Liver (tissue), 9 donors: ENCODE results near the gene TFDP2. TPM values are rescaled to one million over a fixed set of nuclear protein-coding genes. Genes with fewer than 3 reads are reported as not detected.

ENCODE experiments used
- DNase-seq: peaks from one replicate; pipeline ENCODE4 v3.0.0-alpha.2; 2017; ENCODE audit warnings: low spot score
- H3K27ac ChIP-seq, 2 donors: one replicate each; pipeline ENCODE4 v1.7.0; 2013; ENCODE audit warnings: inconsistent platforms in 2 of 2, low read length in 2 of 2, control low read depth in 1 of 2, low read depth in 1 of 2, mild to moderate bottlenecking in 1 of 2
- H3K27me3 ChIP-seq, 4 donors: one replicate each; pipeline versions ENCODE4 v1.6.1 to v1.7.0; 2013; ENCODE audit warnings: low read length in 3 of 4, inconsistent platforms in 1 of 4, mild to moderate bottlenecking in 1 of 4, moderate library complexity in 1 of 4; ENCODE audit not compliant: control insufficient read depth in 4 of 4, insufficient read depth in 4 of 4
- H3K36me3 ChIP-seq, 4 donors: one replicate each; pipeline versions ENCODE4 v1.6.1 to v1.7.0; 2013; ENCODE audit warnings: low read length in 3 of 4, mild to moderate bottlenecking in 3 of 4, low read depth in 1 of 4, moderate library complexity in 1 of 4; ENCODE audit not compliant: control insufficient read depth in 4 of 4, insufficient read depth in 3 of 4
- H3K4me1 ChIP-seq, 4 donors: one replicate each; pipeline versions ENCODE4 v1.6.1 to v1.7.0; 2013; ENCODE audit warnings: low read length in 3 of 4, mild to moderate bottlenecking in 3 of 4, moderate library complexity in 1 of 4; ENCODE audit not compliant: control insufficient read depth in 4 of 4, insufficient read depth in 4 of 4
- H3K4me3 ChIP-seq, 3 donors: one replicate each; pipeline versions ENCODE4 v1.6.1 to v1.7.0; 2013; ENCODE audit warnings: low read length in 3 of 3, control low read depth in 1 of 3, low read depth in 1 of 3, mild to moderate bottlenecking in 1 of 3
- H3K9ac ChIP-seq, 2 donors: one replicate each; pipeline ENCODE4 v1.7.0; 2013; ENCODE audit warnings: low read length in 2 of 2, mild to moderate bottlenecking in 2 of 2, moderate library complexity in 2 of 2, control low read depth in 1 of 2, low read depth in 1 of 2
- H3K9me3 ChIP-seq, 4 donors: one replicate each; pipeline versions ENCODE4 v1.6.1 to v1.7.0; 2013; ENCODE audit warnings: low read length in 3 of 4; ENCODE audit not compliant: control insufficient read depth in 4 of 4
- ATF3 ChIP-seq: IDR thresholded peaks from 2 replicates; pipeline ENCODE4 v1.6.1; 2016; ENCODE audit warnings: antibody characterized with exemption
- EGR1 ChIP-seq, 2 donors: IDR thresholded peaks; 2 replicates each; pipeline ENCODE4 v1.6.1; 2016 to 2018; ENCODE audit warnings: antibody characterized with exemption in 2 of 2, low read depth in 2 of 2
- FOXA1 ChIP-seq: IDR thresholded peaks from 2 replicates; pipeline ENCODE4 v1.6.1; 2016; ENCODE audit warnings: antibody characterized with exemption
- FOXA2 ChIP-seq: IDR thresholded peaks from 2 replicates; pipeline ENCODE4 v1.6.1; 2016; ENCODE audit warnings: antibody characterized with exemption
- GABPA ChIP-seq, 2 donors: IDR thresholded peaks in 1 of 2; conservative IDR thresholded peaks in 1 of 2; 2 replicates each; pipeline ENCODE4 v1.6.1; 2016; ENCODE audit warnings: antibody characterized with exemption in 2 of 2, mild to moderate bottlenecking in 1 of 2, moderate library complexity in 1 of 2
- HNF4A ChIP-seq, 2 donors: conservative IDR thresholded peaks; 2 replicates each; pipeline ENCODE4 v1.6.1; 2016; ENCODE audit warnings: antibody characterized with exemption in 2 of 2, mild to moderate bottlenecking in 2 of 2
- HNF4G ChIP-seq: IDR thresholded peaks from 2 replicates; pipeline ENCODE4 v1.6.1; 2016; ENCODE audit warnings: antibody characterized with exemption
- JUND ChIP-seq, 2 donors: IDR thresholded peaks; 2 replicates each; pipeline ENCODE4 v1.6.1; 2016; ENCODE audit warnings: antibody characterized with exemption in 2 of 2
- MAX ChIP-seq: IDR thresholded peaks from 2 replicates; pipeline ENCODE4 v1.6.1; 2016; ENCODE audit warnings: antibody characterized with exemption
- NR2F2 ChIP-seq: IDR thresholded peaks from 2 replicates; pipeline ENCODE4 v1.6.1; 2016; ENCODE audit warnings: antibody characterized with exemption
- RAD21 ChIP-seq, 2 donors: IDR thresholded peaks; 2 replicates each; pipeline ENCODE4 v1.6.1; 2016; ENCODE audit warnings: antibody characterized with exemption in 2 of 2, mild to moderate bottlenecking in 2 of 2
- RXRA ChIP-seq, 2 donors: IDR thresholded peaks; 2 replicates each; pipeline ENCODE4 v1.6.1; 2017 to 2018; ENCODE audit warnings: antibody characterized with exemption in 2 of 2, mild to moderate bottlenecking in 1 of 2
- SP1 ChIP-seq: IDR thresholded peaks from 2 replicates; pipeline ENCODE4 v1.6.1; 2018; ENCODE audit warnings: antibody characterized with exemption, mild to moderate bottlenecking
- TAF1 ChIP-seq: conservative IDR thresholded peaks from 2 replicates; pipeline ENCODE4 v1.6.1; 2016; ENCODE audit warnings: antibody characterized with exemption, mild to moderate bottlenecking
- YY1 ChIP-seq: IDR thresholded peaks from 2 replicates; pipeline ENCODE4 v1.6.1; 2016; ENCODE audit warnings: antibody characterized with exemption, mild to moderate bottlenecking
- ZBTB33 ChIP-seq: IDR thresholded peaks from 2 replicates; pipeline ENCODE4 v1.6.1; 2016; ENCODE audit warnings: antibody characterized with exemption
- WGBS: extraction: QIAGEN DNeasy Blood & Tissue Kit; methylation state at CpG from one replicate; pipeline ENCODE4 v1.1.7; 2013; 5-methylcytosine and 5-hydroxymethylcytosine counted together
- polyA plus RNA-seq, 2 donors: library from polyadenylated mRNA; stranded (reverse) in 1 of 2; unstranded in 1 of 2; fragments of 200-250 nt in 1 of 2; fragments of >200 nt in 1 of 2; fragmentation: Nextera tagmentation in 1 of 2; extraction: Ambion mirVana in 1 of 2; gene quantifications; one replicate each; pipeline versions ENCODE4 v1.2.1 to v1.2.3, GENCODE V29; 2013 to 2015
- total RNA-seq, 2 donors: library from RNA; depleted of rRNA; stranded (reverse); fragments of >200 nt; gene quantifications; one replicate each; pipeline ENCODE4 v1.2.3, GENCODE V29; 2014
- donor health status: healthy.
- donor health status: healthy.
- donor health status: healthy.
- donor health status: healthy.
- donor health status: healthy.

The TFDP2 gene
- total and polyA plus RNA-seq, 4 donors, result 8.0 to 52.0 (median 29.7) TPM

GRCh38 chr3:142013993-142014392, 135.4 kb downstream of the TFDP2 start (continued):
- no peak for TF ChIP-seq RAD21 (IDR thresholded peaks at IDR 0.05)
- TF ChIP-seq SP1, result no peak

GRCh38 chr3:142013326-142013980, 135.9 kb downstream of the TFDP2 start:
- no peak overlapping the region for H3K4me3 ChIP-seq
- no peaks in the 10 kb centered on the region for H3K36me3 ChIP-seq
- no peaks in the 10 kb centered on the region for H3K27me3 ChIP-seq
- no peaks in the 10 kb centered on the region for H3K9me3 ChIP-seq
- H3K4me1 ChIP-seq, result no peaks in the 10 kb centered on the region
- DNase-seq, result no peak
- H3K9ac ChIP-seq, result no peak overlapping the region
- WGBS, result 85% methylated on average over 2 of the region's 2 CpGs
- TF ChIP-seq JUND (IDR thresholded peaks at IDR 0.05) (no peak), MAX (no peak), FOXA2 (no peak), YY1 (no peak), ZBTB33 (no peak), RXRA (IDR thresholded peaks at IDR 0.05) (no peak), SP1 (no peak), NR2F2 (no peak), HNF4G (no peak), FOXA1 (no peak)
- H3K27ac ChIP-seq, result no peak overlapping the region

- Histone ChIP-seq H3K9ac (no peak overlapping the region), H3K36me3 (no peaks in the 10 kb centered on the region), H3K27ac (no peak overlapping the region), H3K9me3 (no peaks in the 10 kb centered on the region), H3K4me3 (no peak overlapping the region), H3K27me3 (no peaks in the 10 kb centered on the region), H3K4me1 (peaks cover 0 to 2% (median 0%) of the 10 kb centered on the region in 4 donors)
- TF ChIP-seq MAX (no peak), EGR1 (IDR thresholded peaks at IDR 0.05; ENCODE audit: low read depth in 2 of 2) (no peak), YY1 (no peak), FOXA2 (no peak), NR2F2 (no peak), ATF3 (no peak), JUND (IDR thresholded peaks at IDR 0.05) (no peak), FOXA1 (no peak), HNF4A (conservative IDR thresholded peaks at IDR 0.05) (no peak), HNF4G (no peak), GABPA (IDR thresholded peaks at IDR 0.05 in 1 of 2, conservative IDR thresholded peaks at IDR 0.05 in 1 of 2) (no peak), RAD21 (IDR thresholded peaks at IDR 0.05) (no peak), TAF1 (no peak)
- WGBS, result 78% methylated on average over 1 of the region's 1 CpG
- DNase-seq, result no peak
These were observed 140.3 kb downstream of the TFDP2 start for GRCh38 chr3:142009029-142009428.
